ENCODE results near the gene PTGIR. TPM values are rescaled to one million over a fixed set of nuclear protein-coding genes. Genes with fewer than 3 reads are reported as not detected.

The PTGIR gene
- polyA plus RNA-seq, 2 of the 4 experiments (the other 2 are of a cell fraction), result 0.06 TPM; not detected in 1

DNA sequence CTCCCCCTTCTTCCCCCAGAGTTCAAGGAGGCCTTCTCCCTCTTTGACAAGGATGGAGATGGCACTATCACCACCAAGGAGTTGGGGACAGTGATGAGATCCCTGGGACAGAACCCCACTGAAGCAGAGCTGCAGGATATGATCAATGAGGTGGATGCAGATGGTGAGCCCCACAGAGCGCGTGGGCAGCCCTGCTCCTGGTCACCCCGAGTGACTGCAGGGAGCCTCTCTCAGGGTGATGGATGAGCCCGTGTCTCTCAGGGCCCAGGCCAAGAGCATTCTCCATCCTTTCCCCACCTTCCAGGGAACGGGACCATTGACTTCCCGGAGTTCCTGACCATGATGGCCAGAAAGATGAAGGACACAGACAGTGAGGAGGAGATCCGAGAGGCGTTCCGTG lies 16.7 kb downstream of the PTGIR start:
- Histone ChIP-seq H3K9me3 (no peaks in the 10 kb centered on the region), H3K4me1 (peaks cover 12% of the 10 kb centered on the region), H3K4me3 (no peak overlapping the region), H3K27ac (no peak overlapping the region), H3K4me2 (no peak overlapping the region)
- 92% methylated on average over 9 of the region's 9 CpGs for WGBS (ENCODE audit: missing lambda C conversion rate)
- ATAC-seq, result no peak
- DNase-seq (ENCODE audit: low read depth in 1 of 2, low spot score in 1 of 2), result no peak
- ChIA-PET POLR2A (no interaction called here), CTCF (interaction anchor here (1.1 to 34.1 kb wide), 6 partner anchors 8 to 122 kb away, joined by 3 to 737 read pairs (median 4); partner anchors contain the start of genes DACT3, GNG8 and PTGIR)
- no peak for FAIRE-seq
- no peak for TF ChIP-seq EP300 (IDR thresholded peaks at IDR 0.05)
- TF ChIP-seq RFX5 (IDR thresholded peaks at IDR 0.05), result no peak
- no peak for TF ChIP-seq POLR2A (IDR thresholded peaks at IDR 0.05; ENCODE audit: low read length)
- TF ChIP-seq MAZ (IDR thresholded peaks at IDR 0.05; ENCODE audit: borderline replicate concordance, low read depth, low read length), result no peak
- no peak for TF ChIP-seq MYC (IDR thresholded peaks at IDR 0.05; ENCODE audit: borderline replicate concordance, low read length)
- no peak for TF ChIP-seq KDM1A (IDR thresholded peaks at IDR 0.05; ENCODE audit: low read depth)
- TF ChIP-seq KDM5A (IDR thresholded peaks at IDR 0.05), result no peak
- no peak for TF ChIP-seq EHF (CRISPR knock-in tag; IDR thresholded peaks at IDR 0.05)
- TF ChIP-seq HOXA7 (CRISPR knock-in tag; IDR thresholded peaks at IDR 0.05), result no peak
- TF ChIP-seq ZC3H11A (IDR thresholded peaks at IDR 0.05), result no peak
- TF ChIP-seq HES2 (IDR thresholded peaks at IDR 0.05), result no peak
- TF ChIP-seq GATA3 (IDR thresholded peaks at IDR 0.05; ENCODE audit: borderline replicate concordance), result no peak
- TF ChIP-seq JUNB (IDR thresholded peaks at IDR 0.05), result no peak
- TF ChIP-seq TP53 (CRISPR knock-in tag; IDR thresholded peaks at IDR 0.05), result no peak
- no peak for TF ChIP-seq SREBF2 (IDR thresholded peaks at IDR 0.05)
- TF ChIP-seq CHD2 (IDR thresholded peaks at IDR 0.05; ENCODE audit: low read length, partially characterized antibody), result no peak
- TF ChIP-seq RARB (CRISPR knock-in tag; IDR thresholded peaks at IDR 0.05), result no peak
- TF ChIP-seq HEYL (CRISPR knock-in tag; IDR thresholded peaks at IDR 0.05), result no peak
- TF ChIP-seq BCL3 (IDR thresholded peaks at IDR 0.05), result no peak
- no peak for TF ChIP-seq BHLHE40 (IDR thresholded peaks at IDR 0.05; ENCODE audit: low read depth, low read length)

DNA sequence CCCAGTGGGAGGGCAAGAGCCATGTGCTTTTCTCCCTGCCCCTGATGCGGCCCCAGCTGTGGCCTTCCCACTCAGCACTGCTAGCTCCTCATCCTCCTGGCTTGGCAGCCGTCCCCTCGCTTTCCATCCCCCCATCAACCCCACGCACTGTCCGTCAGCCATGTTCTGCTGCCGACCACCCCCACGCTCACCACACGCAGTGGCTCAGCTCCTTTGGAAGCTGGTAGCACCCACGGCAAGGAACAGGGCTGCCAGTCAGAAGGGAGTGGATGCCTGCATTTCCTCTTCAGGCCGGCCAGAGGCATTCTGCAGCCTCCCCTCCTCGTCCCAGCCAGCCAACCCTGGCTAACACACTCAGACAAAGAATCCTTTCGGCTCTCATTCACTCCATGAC lies 17.4 kb downstream of the PTGIR start:
- ChIA-PET POLR2A (no interaction called here), CTCF (interaction anchor here (0.8 to 34.1 kb wide), 10 partner anchors 9 to 141 kb away, joined by 3 to 737 read pairs (median 4); partner anchors contain the start of genes DACT3, GNG8 and PTGIR)
- WGBS (ENCODE audit: missing lambda C conversion rate), result 94% methylated on average over 12 of the region's 12 CpGs
- no peaks in the 10 kb centered on the region for H3K9me3 ChIP-seq
- H3K4me1 ChIP-seq, result peaks cover 20% of the 10 kb centered on the region
- H3K27ac ChIP-seq, result no peak overlapping the region
- no peak overlapping the region for H3K4me3 ChIP-seq
- TF ChIP-seq EHF (CRISPR knock-in tag; IDR thresholded peaks at IDR 0.05) (no peak), RFX5 (IDR thresholded peaks at IDR 0.05) (no peak), ZFP36 (IDR thresholded peaks at IDR 0.05; ENCODE audit: borderline replicate concordance, partially characterized antibody) (no peak), HOXA7 (CRISPR knock-in tag; IDR thresholded peaks at IDR 0.05) (no peak), TFCP2L1 (CRISPR knock-in tag; IDR thresholded peaks at IDR 0.05) (no peak), HEYL (CRISPR knock-in tag; IDR thresholded peaks at IDR 0.05) (no peak), MAFK (IDR thresholded peaks at IDR 0.05; ENCODE audit: partially characterized antibody) (no peak), ESRRA (IDR thresholded peaks at IDR 0.05; ENCODE audit: borderline replicate concordance, low read length) (no peak), SREBF2 (IDR thresholded peaks at IDR 0.05) (no peak), CTCF (IDR thresholded peaks at IDR 0.05) (no peak), FOSB (CRISPR knock-in tag; IDR thresholded peaks at IDR 0.05) (no peak), CHD2 (IDR thresholded peaks at IDR 0.05; ENCODE audit: low read length, partially characterized antibody) (no peak)
- TF ChIP-seq, protein P1, sequence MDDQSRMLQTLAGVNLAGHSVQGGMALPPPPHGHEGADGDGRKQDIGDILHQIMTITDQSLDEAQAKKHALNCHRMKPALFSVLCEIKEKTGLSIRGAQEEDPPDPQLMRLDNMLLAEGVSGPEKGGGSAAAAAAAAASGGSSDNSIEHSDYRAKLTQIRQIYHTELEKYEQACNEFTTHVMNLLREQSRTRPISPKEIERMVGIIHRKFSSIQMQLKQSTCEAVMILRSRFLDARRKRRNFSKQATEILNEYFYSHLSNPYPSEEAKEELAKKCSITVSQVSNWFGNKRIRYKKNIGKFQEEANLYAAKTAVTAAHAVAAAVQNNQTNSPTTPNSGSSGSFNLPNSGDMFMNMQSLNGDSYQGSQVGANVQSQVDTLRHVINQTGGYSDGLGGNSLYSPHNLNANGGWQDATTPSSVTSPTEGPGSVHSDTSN (IDR thresholded peaks at IDR 0.05), result no peak
- TF ChIP-seq, protein P2, sequence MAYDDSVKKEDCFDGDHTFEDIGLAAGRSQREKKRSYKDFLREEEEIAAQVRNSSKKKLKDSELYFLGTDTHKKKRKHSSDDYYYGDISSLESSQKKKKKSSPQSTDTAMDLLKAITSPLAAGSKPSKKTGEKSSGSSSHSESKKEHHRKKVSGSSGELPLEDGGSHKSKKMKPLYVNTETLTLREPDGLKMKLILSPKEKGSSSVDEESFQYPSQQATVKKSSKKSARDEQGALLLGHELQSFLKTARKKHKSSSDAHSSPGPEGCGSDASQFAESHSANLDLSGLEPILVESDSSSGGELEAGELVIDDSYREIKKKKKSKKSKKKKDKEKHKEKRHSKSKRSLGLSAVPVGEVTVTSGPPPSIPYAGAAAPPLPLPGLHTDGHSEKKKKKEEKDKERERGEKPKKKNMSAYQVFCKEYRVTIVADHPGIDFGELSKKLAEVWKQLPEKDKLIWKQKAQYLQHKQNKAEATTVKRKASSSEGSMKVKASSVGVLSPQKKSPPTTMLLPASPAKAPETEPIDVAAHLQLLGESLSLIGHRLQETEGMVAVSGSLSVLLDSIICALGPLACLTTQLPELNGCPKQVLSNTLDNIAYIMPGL (CRISPR knock-in tag; IDR thresholded peaks at IDR 0.05; ENCODE audit: borderline replicate concordance), result no peak
- DNase-seq (ENCODE audit: low read depth in 1 of 2, low spot score in 1 of 2) (no peak), FAIRE-seq (no peak), ATAC-seq (no peak)
- H3K4me2 ChIP-seq, result no peak overlapping the region

All from A549 (cell line).